Subcutaneous abdominal adipose tissue (tissue), 5 donors: ENCODE measurements around the gene GOLPH3.

Experiments
- H3K27ac ChIP-seq: one replicate; pipeline ENCODE4 v1.7.0; 2013; ENCODE audit warnings: low read depth, mild to moderate bottlenecking, inconsistent platforms, low read length, moderate library complexity
- H3K27me3 ChIP-seq, 5 donors: one replicate each; pipeline ENCODE4 v1.7.0; 2013; ENCODE audit warnings: low read length in 5 of 5, inconsistent platforms in 1 of 5; ENCODE audit not compliant: control insufficient read depth in 5 of 5, insufficient read depth in 4 of 5
- H3K36me3 ChIP-seq, 5 donors: one replicate each; pipeline ENCODE4 v1.7.0; 2013; ENCODE audit warnings: low read length in 5 of 5; ENCODE audit not compliant: control insufficient read depth in 5 of 5, insufficient read depth in 5 of 5
- H3K4me1 ChIP-seq, 5 donors: one replicate each; pipeline ENCODE4 v1.7.0; 2013; ENCODE audit warnings: low read length in 5 of 5, mild to moderate bottlenecking in 3 of 5, moderate library complexity in 1 of 5; ENCODE audit not compliant: control insufficient read depth in 5 of 5, insufficient read depth in 5 of 5
- H3K4me3 ChIP-seq, 5 donors: one replicate each; pipeline ENCODE4 v1.7.0; 2013; ENCODE audit warnings: low read length in 5 of 5, low read depth in 1 of 5
- H3K9ac ChIP-seq, 5 donors: one replicate each; pipeline ENCODE4 v1.7.0; 2013; ENCODE audit warnings: low read length in 5 of 5, mild to moderate bottlenecking in 4 of 5, moderate library complexity in 3 of 5
- H3K9me3 ChIP-seq, 5 donors: one replicate each; pipeline ENCODE4 v1.7.0; 2013; ENCODE audit warnings: low read length in 5 of 5; ENCODE audit not compliant: control insufficient read depth in 5 of 5
- donor health status: healthy.
- donor health status: healthy.
- donor health status: healthy.
- donor health status: healthy.
- donor health status: healthy.

GOLPH3 gene

GRCh38 chr5:32157078-32157477 is 17.0 kb downstream of the GOLPH3 start:
- Histone ChIP-seq H3K27ac (no peak overlapping the region), H3K4me1 (peaks cover 0 to 45% (median 42%) of the 10 kb centered on the region in 5 donors), H3K36me3 (peaks cover 0 to 11% (median 0%) of the 10 kb centered on the region in 5 donors), H3K27me3 (no peaks in the 10 kb centered on the region), H3K9me3 (no peaks in the 10 kb centered on the region), H3K9ac (no peak overlapping the region), H3K4me3 (no peak overlapping the region)

GRCh38 chr5:32156635-32157034 is 17.5 kb downstream of the GOLPH3 start:
- Histone ChIP-seq H3K4me1 (peaks cover 0 to 45% (median 42%) of the 10 kb centered on the region in 5 donors), H3K9ac (no peak overlapping the region), H3K27me3 (no peaks in the 10 kb centered on the region), H3K4me3 (no peak overlapping the region), H3K9me3 (no peaks in the 10 kb centered on the region), H3K27ac (no peak overlapping the region), H3K36me3 (peaks cover 0 to 15% (median 0%) of the 10 kb centered on the region in 5 donors)

- Histone ChIP-seq H3K27ac (no peak overlapping the region), H3K9ac (no peak overlapping the region), H3K4me1 (peaks cover 0 to 49% (median 42%) of the 10 kb centered on the region in 5 donors), H3K4me3 (no peak overlapping the region), H3K36me3 (peaks cover 0 to 12% (median 0%) of the 10 kb centered on the region in 5 donors), H3K9me3 (no peaks in the 10 kb centered on the region), H3K27me3 (no peaks in the 10 kb centered on the region)
Observed at GRCh38 chr5:32155211-32155610, 18.9 kb downstream of the GOLPH3 start.

GRCh38 chr5:32153723-32154122 is 20.4 kb downstream of the GOLPH3 start:
- Histone ChIP-seq H3K36me3 (peaks cover 0 to 9% (median 0%) of the 10 kb centered on the region in 5 donors), H3K4me1 (peaks cover 0 to 40% (median 36%) of the 10 kb centered on the region in 5 donors), H3K9ac (no peak overlapping the region), H3K4me3 (no peak overlapping the region), H3K27ac (no peak overlapping the region), H3K27me3 (no peaks in the 10 kb centered on the region), H3K9me3 (no peaks in the 10 kb centered on the region)

- Histone ChIP-seq H3K4me1 (peaks cover 0 to 47% (median 42%) of the 10 kb centered on the region in 5 donors), H3K9me3 (no peaks in the 10 kb centered on the region), H3K9ac (no peak overlapping the region), H3K27ac (no peak overlapping the region), H3K27me3 (no peaks in the 10 kb centered on the region), H3K36me3 (peaks cover 0 to 7% (median 0%) of the 10 kb centered on the region in 5 donors), H3K4me3 (no peak overlapping the region)
Observed at GRCh38 chr5:32151198-32151597, 22.9 kb downstream of the GOLPH3 start.

GRCh38 chr5:32150366-32150765 is 23.8 kb downstream of the GOLPH3 start:
- H3K9me3 ChIP-seq = no peaks in the 10 kb centered on the region
- H3K36me3 ChIP-seq = peaks cover 0 to 4% (median 0%) of the 10 kb centered on the region in 5 donors
- no peak overlapping the region for H3K4me3 ChIP-seq
- peak overlapping the region in 1 of 5 donors; percentile 0 for H3K9ac ChIP-seq
- no peak overlapping the region for H3K27ac ChIP-seq
- no peaks in the 10 kb centered on the region for H3K27me3 ChIP-seq
- H3K4me1 ChIP-seq = peaks cover 0 to 55% (median 49%) of the 10 kb centered on the region in 5 donors

- Histone ChIP-seq H3K4me3 (no peak overlapping the region), H3K4me1 (peaks cover 4 to 58% (median 44%) of the 10 kb centered on the region in 5 donors), H3K9me3 (no peaks in the 10 kb centered on the region), H3K36me3 (peaks cover 0 to 6% (median 0%) of the 10 kb centered on the region in 5 donors), H3K9ac (no peak overlapping the region), H3K27ac (no peak overlapping the region), H3K27me3 (no peaks in the 10 kb centered on the region)
Observed at GRCh38 chr5:32147959-32148358, 26.2 kb downstream of the GOLPH3 start.

- Histone ChIP-seq H3K4me3 (no peak overlapping the region), H3K9me3 (no peaks in the 10 kb centered on the region), H3K9ac (no peak overlapping the region), H3K27ac (peak overlapping the region; percentile 30), H3K36me3 (peaks cover 0 to 6% (median 0%) of the 10 kb centered on the region in 5 donors), H3K27me3 (no peaks in the 10 kb centered on the region), H3K4me1 (peaks cover 4 to 54% (median 39%) of the 10 kb centered on the region in 5 donors)
Observed at GRCh38 chr5:32147236-32147635, 26.9 kb downstream of the GOLPH3 start.

GRCh38 chr5:32145378-32145777 is 28.7 kb downstream of the GOLPH3 start:
- no peaks in the 10 kb centered on the region for H3K9me3 ChIP-seq
- H3K27me3 ChIP-seq = no peaks in the 10 kb centered on the region
- H3K4me3 ChIP-seq = no peak overlapping the region
- peak overlapping the region; percentile 41 for H3K27ac ChIP-seq
- no peak overlapping the region for H3K9ac ChIP-seq
- H3K36me3 ChIP-seq = peaks cover 0 to 2% (median 0%) of the 10 kb centered on the region in 5 donors
- H3K4me1 ChIP-seq = peaks cover 4 to 48% (median 39%) of the 10 kb centered on the region in 5 donors

- peaks cover 4 to 43% (median 39%) of the 10 kb centered on the region in 5 donors for H3K4me1 ChIP-seq
Observed at GRCh38 chr5:32144378-32145207, 29.5 kb downstream of the GOLPH3 start.

More at GRCh38 chr5:32144378-32145207, 29.5 kb downstream of the GOLPH3 start:
- no peaks in the 10 kb centered on the region for H3K9me3 ChIP-seq
- peaks cover 0 to 2% (median 0%) of the 10 kb centered on the region in 5 donors for H3K36me3 ChIP-seq
- H3K9ac ChIP-seq = no peak overlapping the region
- no peak overlapping the region for H3K4me3 ChIP-seq
- no peaks in the 10 kb centered on the region for H3K27me3 ChIP-seq
- H3K27ac ChIP-seq = peak overlapping the region; percentile 41
